K562 (cell line): Measurements from ENCODE around the gene USP12. TPM values are rescaled to one million over a fixed set of nuclear protein-coding genes. Genes with fewer than 3 reads are reported as not detected.

Source experiments
- ADNP ChIP-seq: fragments of 200-800 bp; sonication (Bioruptor generic); IDR thresholded peaks from 2 replicates; pipeline ENCODE4 v1.6.1; 2016; ENCODE audit warnings: missing genetic modification characterization, missing compliant biosample characterization
- ARHGAP35 ChIP-seq: fragments of 450-650 bp; IDR thresholded peaks from 2 replicates; pipeline ENCODE4 v1.6.1; 2018; ENCODE audit not compliant: partially characterized antibody
- CC2D1A ChIP-seq: fragments of 450-650 bp; IDR thresholded peaks from 2 replicates; pipeline ENCODE4 v1.6.1; 2017; ENCODE audit warnings: mild to moderate bottlenecking
- DPF2 ChIP-seq: fragments of 450-650 bp; IDR thresholded peaks from 2 replicates; pipeline ENCODE4 v1.6.1; 2016
- EHMT2 ChIP-seq: fragments of 450-650 bp; IDR thresholded peaks from 2 replicates; pipeline ENCODE4 v1.6.1; 2018; ENCODE audit warnings: antibody characterized with exemption
- GATA2 ChIP-seq: sonication (generic); formaldehyde crosslinking; IDR thresholded peaks from 2 replicates; pipeline ENCODE4 v1.4.0; 2020; ENCODE audit warnings: mild to moderate bottlenecking, missing genetic modification reagents
- IFI16 ChIP-seq: fragments of 250-450 bp; sonication (Bioruptor Pico); IDR thresholded peaks from 2 replicates; pipeline ENCODE4 v2.1.2; 2022; ENCODE audit warnings: mild to moderate bottlenecking, inconsistent platforms
- JUND ChIP-seq, 2 experiments: IDR thresholded peaks; 2 replicates in 1 of 2; 3 replicates in 1 of 2; pipeline ENCODE4 v1.6.1; 2011; ENCODE audit warnings: borderline replicate concordance in 2 of 2, low read depth in 2 of 2, low read length in 2 of 2, improper control_type of control experiment in 1 of 2, missing biosample characterization in 1 of 2, missing genetic modification characterization in 1 of 2, missing genetic modification reagents in 1 of 2
- KLF6 ChIP-seq: fragments of 250-450 bp; sonication (Bioruptor Pico); IDR thresholded peaks from 2 replicates; pipeline ENCODE4 v1.4.0; 2020; ENCODE audit warnings: mild to moderate bottlenecking, moderate library complexity, borderline replicate concordance
- POLR2G ChIP-seq: fragments of 200-400 bp; formaldehyde crosslinking; IDR thresholded peaks from 2 replicates; pipeline ENCODE4 v1.6.1; 2017; ENCODE audit warnings: low read depth, mild to moderate bottlenecking, antibody characterized with exemption, low read length, moderate library complexity
- POLR2H ChIP-seq: IDR thresholded peaks from 2 replicates; pipeline ENCODE4 v1.6.1; 2016; ENCODE audit warnings: missing genetic modification characterization, low read depth, mild to moderate bottlenecking, control low read depth, missing compliant biosample characterization, moderate library complexity
- PTRF ChIP-seq: fragments of 450-650 bp; IDR thresholded peaks from 2 replicates; pipeline ENCODE4 v1.6.1; 2016; ENCODE audit warnings: mild to moderate bottlenecking, missing genetic modification characterization, missing compliant biosample characterization
- RAD21 ChIP-seq, 2 experiments: fragments of 250-450 bp in 1 of 2; fragments of 450-650 bp in 1 of 2; sonication (Bioruptor Pico) in 1 of 2; formaldehyde crosslinking in 1 of 2; IDR thresholded peaks in 1 of 2; conservative IDR thresholded peaks in 1 of 2; 2 replicates each; pipeline versions ENCODE4 v1.4.0 to v1.8.0; 2020 to 2022; ENCODE audit warnings: mild to moderate bottlenecking in 2 of 2, moderate library complexity in 1 of 2
- RBM34 ChIP-seq: fragments of 200-400 bp; formaldehyde crosslinking; IDR thresholded peaks from 2 replicates; pipeline ENCODE4 v1.6.1; 2018; ENCODE audit warnings: low read length, borderline replicate concordance; ENCODE audit not compliant: insufficient read depth
- SMARCA4 ChIP-seq: fragments of 450-650 bp; IDR thresholded peaks from 2 replicates; pipeline ENCODE4 v1.6.1; 2016
- SOX6 ChIP-seq: fragments of 450-650 bp; IDR thresholded peaks from 2 replicates; pipeline ENCODE4 v1.6.1; 2014; ENCODE audit warnings: mild to moderate bottlenecking
- SRSF7 ChIP-seq: fragments of 200-400 bp; formaldehyde crosslinking; optimal IDR thresholded peaks from 2 replicates; pipeline ENCODE3; 2017; ENCODE audit warnings: mild to moderate bottlenecking, low read depth, low read length
- STAT5A ChIP-seq: IDR thresholded peaks from 2 replicates; pipeline ENCODE4 v1.6.1; 2012; ENCODE audit warnings: low read length, inconsistent platforms, borderline replicate concordance
- TCF3 ChIP-seq: sonication (generic); formaldehyde crosslinking; IDR thresholded peaks from 2 replicates; pipeline ENCODE4 v1.4.0; 2020; ENCODE audit warnings: mild to moderate bottlenecking, missing genetic modification reagents
- TRIM25 ChIP-seq: fragments of 450-650 bp; IDR thresholded peaks from 2 replicates; pipeline ENCODE4 v1.7.0; 2016; ENCODE audit warnings: borderline replicate concordance
- TSHZ1 ChIP-seq: fragments of 250-450 bp; sonication (Bioruptor Pico); IDR thresholded peaks from 2 replicates; pipeline ENCODE4 v1.4.0; 2020; ENCODE audit warnings: mild to moderate bottlenecking, moderate library complexity
- U2AF1 ChIP-seq: fragments of 200-400 bp; formaldehyde crosslinking; optimal IDR thresholded peaks from 2 replicates; pipeline ENCODE3; 2017; ENCODE audit warnings: mild to moderate bottlenecking, low read depth, low read length, moderate library complexity
- ZEB2 ChIP-seq: fragments of 450-650 bp; IDR thresholded peaks from 2 replicates; pipeline ENCODE4 v1.6.1; 2016
- ZNF644 ChIP-seq: fragments of 200-800 bp; sonication (Bioruptor generic); IDR thresholded peaks from 2 replicates; pipeline ENCODE4 v1.6.1; 2016; ENCODE audit warnings: low read depth, missing genetic modification characterization, missing compliant biosample characterization
- ZNF77 ChIP-seq: fragments of 250-450 bp; sonication (Bioruptor Pico); IDR thresholded peaks from 2 replicates; pipeline ENCODE4 v1.5.0; 2020
- polyA plus RNA-seq, 8 experiments: library from polyadenylated mRNA; depleted of rRNA in 4 of 8; stranded (reverse) in 5 of 8; unstranded in 3 of 8; fragments of >200 nt; fragmentation: Nextera tagmentation in 2 of 8; fragmentation: Illumina TruSeq in 1 of 8; extraction: Ambion mirVana in 2 of 8; extraction: Trizol in 1 of 8; gene quantifications; 2 replicates each; pipeline versions ENCODE4 v1.2.1 to v1.2.3, GENCODE V29; 2011 to 2014; ENCODE audit warnings: inconsistent platforms in 1 of 8, missing spikeins in 1 of 8
- total RNA-seq, 7 experiments: library from RNA; depleted of rRNA in 6 of 7; stranded (reverse); fragments of >200 nt in 6 of 7; fragmentation: Illumina TruSeq in 2 of 7; extraction: Trizol in 2 of 7; gene quantifications; 2 replicates each; pipeline versions ENCODE4 v1.2.1 to v1.2.3, GENCODE V29; 2011 to 2021; ENCODE audit warnings: low replicate concordance in 1 of 7

The USP12 gene
- total and polyA plus RNA-seq, 9 of the 15 experiments (the other 6 are each of a cell fraction or from before 2014, with no cell fraction given), result 1.8 to 20.5 (median 13.3) TPM

- no peak for TF ChIP-seq TSHZ1 (CRISPR knock-in tag)
- no peak for TF ChIP-seq ARHGAP35
- no peak for TF ChIP-seq PTRF (tag)
- TF ChIP-seq DPF2, result peak; percentile 80
- TF ChIP-seq TCF3 (CRISPR knock-in tag), result peak; percentile 19; the same call in 1 of the 2 replicates
- peak; percentile 55; the same call in 1 of the 2 replicates for TF ChIP-seq ZEB2
- no peak for TF ChIP-seq ZNF77 (CRISPR knock-in tag)
- TF ChIP-seq JUND (IDR thresholded peaks at IDR 0.05; ENCODE audit: borderline replicate concordance, low read depth, low read length), result peak; percentile 93
- peak; percentile 92; the same call in 2 of the 3 replicates for TF ChIP-seq JUND (tag; IDR thresholded peaks at IDR 0.05; ENCODE audit: borderline replicate concordance, low read depth, low read length)
- TF ChIP-seq SRSF7, result no peak
- TF ChIP-seq EHMT2, result peak; percentile 68
- no peak for TF ChIP-seq GATA2 (CRISPR knock-in tag)
- no peak for TF ChIP-seq IFI16 (CRISPR knock-in tag)
- TF ChIP-seq U2AF1, result no peak
- no peak for TF ChIP-seq CC2D1A
- TF ChIP-seq STAT5A, result 0 out of 2 replicates have a peak, but pooled peaks have one; percentile 23
- TF ChIP-seq RAD21 (CRISPR knock-in tag; conservative IDR thresholded peaks at IDR 0.05 in 1 of 2, IDR thresholded peaks at IDR 0.05 in 1 of 2), result no peak
- no peak for TF ChIP-seq ADNP (tag)
- peak; percentile 90 for TF ChIP-seq SMARCA4
- TF ChIP-seq POLR2H, result no peak
- TF ChIP-seq KLF6, result no peak
- peak; percentile 96 for TF ChIP-seq SOX6
- TF ChIP-seq RBM34, result no peak
- no peak for TF ChIP-seq ZNF644 (tag)
- no peak for TF ChIP-seq TRIM25
- TF ChIP-seq POLR2G, result no peak
Observed at GRCh38 chr13:27194895-27195764, 23.5 kb upstream of the USP12 start (continued).
